ENCODE data around the gene CFAP45.

The CFAP45 gene

DNA sequence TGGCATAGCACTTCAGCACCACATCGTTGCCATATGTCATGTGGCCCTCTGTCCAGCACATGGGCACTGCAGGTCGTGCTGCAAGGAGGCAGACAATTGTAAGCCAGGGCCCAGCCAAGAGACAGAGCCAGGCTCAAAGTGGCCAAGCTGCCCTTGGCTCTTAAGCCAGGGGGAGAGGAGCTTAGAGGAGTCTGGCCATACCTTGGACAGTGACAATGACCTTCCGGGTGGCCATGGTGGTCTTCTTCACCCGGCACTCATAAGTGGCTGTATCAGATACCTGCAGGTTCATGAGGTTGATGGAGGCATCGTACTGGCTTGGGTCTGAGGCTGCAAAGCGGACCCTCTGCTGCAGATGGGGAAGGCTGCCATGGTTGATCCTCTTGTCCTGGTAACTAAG lies 42.1 kb downstream of the CFAP45 start:
- no peak for DNase-seq (ENCODE audit: low read depth)
- TF ChIP-seq, protein P1, sequence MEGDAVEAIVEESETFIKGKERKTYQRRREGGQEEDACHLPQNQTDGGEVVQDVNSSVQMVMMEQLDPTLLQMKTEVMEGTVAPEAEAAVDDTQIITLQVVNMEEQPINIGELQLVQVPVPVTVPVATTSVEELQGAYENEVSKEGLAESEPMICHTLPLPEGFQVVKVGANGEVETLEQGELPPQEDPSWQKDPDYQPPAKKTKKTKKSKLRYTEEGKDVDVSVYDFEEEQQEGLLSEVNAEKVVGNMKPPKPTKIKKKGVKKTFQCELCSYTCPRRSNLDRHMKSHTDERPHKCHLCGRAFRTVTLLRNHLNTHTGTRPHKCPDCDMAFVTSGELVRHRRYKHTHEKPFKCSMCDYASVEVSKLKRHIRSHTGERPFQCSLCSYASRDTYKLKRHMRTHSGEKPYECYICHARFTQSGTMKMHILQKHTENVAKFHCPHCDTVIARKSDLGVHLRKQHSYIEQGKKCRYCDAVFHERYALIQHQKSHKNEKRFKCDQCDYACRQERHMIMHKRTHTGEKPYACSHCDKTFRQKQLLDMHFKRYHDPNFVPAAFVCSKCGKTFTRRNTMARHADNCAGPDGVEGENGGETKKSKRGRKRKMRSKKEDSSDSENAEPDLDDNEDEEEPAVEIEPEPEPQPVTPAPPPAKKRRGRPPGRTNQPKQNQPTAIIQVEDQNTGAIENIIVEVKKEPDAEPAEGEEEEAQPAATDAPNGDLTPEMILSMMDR (conservative IDR thresholded peaks at IDR 0.05; ENCODE audit: low read length), result no peak
- no peak overlapping the region for H3K4me3 ChIP-seq (ENCODE audit: low read length)

GRCh38 chr1:159856576-159856975 lies 43.4 kb downstream of the CFAP45 start:
- TF ChIP-seq, protein P1 (conservative IDR thresholded peaks at IDR 0.05; ENCODE audit: low read length), result no peak
- no peak for DNase-seq (ENCODE audit: low read depth)
- H3K4me3 ChIP-seq (ENCODE audit: low read length), result no peak overlapping the region

- peak overlapping the region; percentile 74 for H3K4me3 ChIP-seq (ENCODE audit: low read length)
- DNase-seq (ENCODE audit: low read depth), result no peak
- TF ChIP-seq, protein P1 (conservative IDR thresholded peaks at IDR 0.05; ENCODE audit: low read length), result no peak
Observed at GRCh38 chr1:159855709-159856108, 44.3 kb downstream of the CFAP45 start.

DNA sequence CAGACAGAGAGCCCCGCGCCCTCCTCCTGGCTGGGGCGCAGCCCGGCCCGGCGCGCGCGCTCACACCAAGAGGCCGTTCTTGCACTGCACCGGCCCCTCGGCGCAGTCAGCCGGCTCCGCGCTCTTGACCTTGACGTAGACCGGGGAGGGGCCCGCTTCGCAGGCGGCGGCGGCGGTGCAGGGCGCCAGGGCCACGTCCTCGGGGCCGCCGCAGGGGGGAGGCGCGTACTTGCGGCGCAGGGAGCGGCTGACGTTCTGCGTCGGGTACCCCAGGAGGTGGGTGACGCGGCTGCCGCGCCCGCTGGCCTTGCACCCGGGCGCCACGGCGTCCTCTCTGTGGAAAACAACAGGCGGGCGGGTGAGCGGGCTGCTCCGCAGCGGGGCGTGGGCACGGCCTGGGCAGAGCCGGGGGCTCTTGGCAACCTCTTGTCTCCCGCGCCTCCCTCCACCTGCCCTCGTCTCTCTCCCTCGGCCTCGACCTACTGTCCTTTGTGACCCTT lies 45.2 kb downstream of the CFAP45 start:
- TF ChIP-seq, protein P1 (conservative IDR thresholded peaks at IDR 0.05; ENCODE audit: low read length), result no peak

DNA sequence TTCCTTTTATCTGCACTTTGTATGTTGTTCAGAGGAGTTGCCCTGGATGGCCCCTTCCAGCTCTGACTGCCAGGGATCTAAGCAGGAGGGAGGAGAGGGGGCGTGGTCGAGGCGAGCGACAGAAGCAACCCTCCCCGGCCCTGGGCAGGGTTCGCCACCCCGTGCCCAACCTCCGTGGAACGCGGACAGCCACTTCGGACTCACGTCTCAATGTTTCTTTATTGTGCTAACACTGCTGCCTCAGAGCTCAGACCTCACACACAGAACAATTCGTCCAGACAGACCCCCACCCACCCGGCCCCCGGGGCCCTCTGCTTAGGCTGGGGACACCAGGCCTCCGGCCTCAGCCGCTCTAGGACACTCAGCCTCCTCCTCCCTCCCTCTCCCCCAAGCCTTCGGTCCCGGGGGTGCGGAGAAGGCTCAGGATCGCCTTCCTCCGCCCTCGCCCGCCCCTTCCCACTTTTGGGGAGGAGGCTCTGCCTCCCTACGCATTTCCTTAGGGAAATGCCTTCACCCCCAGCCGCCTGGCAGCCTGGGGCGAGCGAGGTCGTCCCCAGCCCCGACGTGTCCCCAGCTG lies 45.8 kb downstream of the CFAP45 start:
- H3K4me3 ChIP-seq (ENCODE audit: low read length), result peak overlapping the region; percentile 74
- TF ChIP-seq, protein P1 (conservative IDR thresholded peaks at IDR 0.05; ENCODE audit: low read length), result no peak
- peak; percentile 58 for DNase-seq (ENCODE audit: low read depth)

More for the DNA sequence above, 45.2 kb downstream of the CFAP45 start:
- DNase-seq (ENCODE audit: low read depth), result peak; percentile 89
- peak overlapping the region; percentile 74 for H3K4me3 ChIP-seq (ENCODE audit: low read length)

- TF ChIP-seq, protein P1 (conservative IDR thresholded peaks at IDR 0.05; ENCODE audit: low read length), result no peak
- peak overlapping the region; percentile 74 for H3K4me3 ChIP-seq (ENCODE audit: low read length)
- peak; percentile 74 for DNase-seq (ENCODE audit: low read depth)
Observed at GRCh38 chr1:159853417-159854115, 46.4 kb downstream of the CFAP45 start.

DNA sequence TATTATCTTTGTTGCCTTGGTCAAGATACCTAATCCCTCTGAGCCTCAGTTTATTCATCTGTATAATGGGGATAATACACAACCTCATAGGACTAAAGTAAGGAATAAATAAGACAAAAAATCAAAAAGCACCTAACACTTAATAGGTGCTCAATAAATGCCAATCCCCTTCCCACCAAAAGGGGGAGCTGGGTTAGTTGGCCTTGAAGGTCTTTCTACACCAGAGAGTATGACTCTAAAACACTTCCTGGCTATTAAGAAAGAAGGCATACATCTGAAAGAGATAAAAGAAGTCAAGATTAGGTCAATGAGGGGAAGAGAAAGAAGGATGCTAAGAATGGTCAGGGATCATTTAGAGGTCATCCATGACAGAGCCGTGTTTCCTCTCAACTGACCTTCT lies 48.6 kb downstream of the CFAP45 start:
- H3K4me3 ChIP-seq (ENCODE audit: low read length), result no peak overlapping the region
- DNase-seq (ENCODE audit: low read depth), result no peak
- TF ChIP-seq, protein P1 (conservative IDR thresholded peaks at IDR 0.05; ENCODE audit: low read length), result no peak

All from AG10803 (cell line).